WTC11 (cell line): ENCODE results near the gene RPS18. TPM values are rescaled to one million over a fixed set of nuclear protein-coding genes. Genes with fewer than 3 reads are reported as not detected.

Experiments
- ERG ChIP-seq: fragments of 250-450 bp; sonication (Bioruptor Pico); IDR thresholded peaks from 2 replicates; pipeline ENCODE4 v1.8.0; 2021; ENCODE audit warnings: mild to moderate bottlenecking
- FOXP1 ChIP-seq: sonication (generic); formaldehyde crosslinking; IDR thresholded peaks from 2 replicates; pipeline ENCODE4 v1.8.0; 2022; ENCODE audit warnings: missing genetic modification reagents, mild to moderate bottlenecking, moderate library complexity, borderline replicate concordance
- GABPB1 ChIP-seq: sonication (generic); formaldehyde crosslinking; IDR thresholded peaks from 2 replicates; pipeline ENCODE4 v1.8.1; 2023; ENCODE audit warnings: mild to moderate bottlenecking, missing genetic modification reagents
- IRF2 ChIP-seq: sonication (generic); formaldehyde crosslinking; IDR thresholded peaks from 2 replicates; pipeline ENCODE4 v1.8.0; 2022; ENCODE audit warnings: low read depth, missing genetic modification reagents, borderline replicate concordance
- MYBL2 ChIP-seq: sonication (generic); formaldehyde crosslinking; IDR thresholded peaks from 2 replicates; pipeline ENCODE4 v1.8.1; 2023; ENCODE audit warnings: mild to moderate bottlenecking, moderate library complexity, missing genetic modification reagents
- PRRX2 ChIP-seq: fragments of 250-450 bp; sonication (Bioruptor Pico); IDR thresholded peaks from 2 replicates; pipeline ENCODE4 v1.8.0; 2021; ENCODE audit warnings: mild to moderate bottlenecking
- RELA ChIP-seq: sonication (generic); formaldehyde crosslinking; IDR thresholded peaks from 2 replicates; pipeline ENCODE4 v1.8.1; 2022; ENCODE audit warnings: missing genetic modification reagents, mild to moderate bottlenecking, borderline replicate concordance
- TCF7 ChIP-seq: sonication (generic); formaldehyde crosslinking; IDR thresholded peaks from 2 replicates; pipeline ENCODE4 v1.8.0; 2022; ENCODE audit warnings: mild to moderate bottlenecking, low read depth, missing genetic modification reagents, moderate library complexity
- TP53 ChIP-seq: sonication (generic); formaldehyde crosslinking; IDR thresholded peaks from 2 replicates; pipeline ENCODE4 v1.8.1; 2023; ENCODE audit warnings: mild to moderate bottlenecking, missing genetic modification reagents
- total RNA-seq: library from RNA; stranded (reverse); gene quantifications from 3 replicates; pipeline ENCODE4 v1.2.3, GENCODE V29; 2021
- TF ChIP-seq, protein P1 (sequence below): fragments of 250-450 bp; sonication (Bioruptor Pico); IDR thresholded peaks from 2 replicates; pipeline ENCODE4 v1.9.0; 2021; ENCODE audit warnings: mild to moderate bottlenecking, borderline replicate concordance
- TF ChIP-seq, protein P2 (sequence below): fragments of 250-450 bp; sonication (Bioruptor Pico); IDR thresholded peaks from 2 replicates; pipeline ENCODE4 v2.1.2; 2022; ENCODE audit warnings: mild to moderate bottlenecking, moderate library complexity
- TF ChIP-seq, protein P3 (sequence below): sonication (generic); formaldehyde crosslinking; IDR thresholded peaks from 2 replicates; pipeline ENCODE4 v1.8.0; 2023; ENCODE audit warnings: missing genetic modification reagents, mild to moderate bottlenecking, borderline replicate concordance

RPS18 gene
- total RNA-seq, 1 experiment from 2014 or later: 2,857 TPM

- TF ChIP-seq, protein P1, sequence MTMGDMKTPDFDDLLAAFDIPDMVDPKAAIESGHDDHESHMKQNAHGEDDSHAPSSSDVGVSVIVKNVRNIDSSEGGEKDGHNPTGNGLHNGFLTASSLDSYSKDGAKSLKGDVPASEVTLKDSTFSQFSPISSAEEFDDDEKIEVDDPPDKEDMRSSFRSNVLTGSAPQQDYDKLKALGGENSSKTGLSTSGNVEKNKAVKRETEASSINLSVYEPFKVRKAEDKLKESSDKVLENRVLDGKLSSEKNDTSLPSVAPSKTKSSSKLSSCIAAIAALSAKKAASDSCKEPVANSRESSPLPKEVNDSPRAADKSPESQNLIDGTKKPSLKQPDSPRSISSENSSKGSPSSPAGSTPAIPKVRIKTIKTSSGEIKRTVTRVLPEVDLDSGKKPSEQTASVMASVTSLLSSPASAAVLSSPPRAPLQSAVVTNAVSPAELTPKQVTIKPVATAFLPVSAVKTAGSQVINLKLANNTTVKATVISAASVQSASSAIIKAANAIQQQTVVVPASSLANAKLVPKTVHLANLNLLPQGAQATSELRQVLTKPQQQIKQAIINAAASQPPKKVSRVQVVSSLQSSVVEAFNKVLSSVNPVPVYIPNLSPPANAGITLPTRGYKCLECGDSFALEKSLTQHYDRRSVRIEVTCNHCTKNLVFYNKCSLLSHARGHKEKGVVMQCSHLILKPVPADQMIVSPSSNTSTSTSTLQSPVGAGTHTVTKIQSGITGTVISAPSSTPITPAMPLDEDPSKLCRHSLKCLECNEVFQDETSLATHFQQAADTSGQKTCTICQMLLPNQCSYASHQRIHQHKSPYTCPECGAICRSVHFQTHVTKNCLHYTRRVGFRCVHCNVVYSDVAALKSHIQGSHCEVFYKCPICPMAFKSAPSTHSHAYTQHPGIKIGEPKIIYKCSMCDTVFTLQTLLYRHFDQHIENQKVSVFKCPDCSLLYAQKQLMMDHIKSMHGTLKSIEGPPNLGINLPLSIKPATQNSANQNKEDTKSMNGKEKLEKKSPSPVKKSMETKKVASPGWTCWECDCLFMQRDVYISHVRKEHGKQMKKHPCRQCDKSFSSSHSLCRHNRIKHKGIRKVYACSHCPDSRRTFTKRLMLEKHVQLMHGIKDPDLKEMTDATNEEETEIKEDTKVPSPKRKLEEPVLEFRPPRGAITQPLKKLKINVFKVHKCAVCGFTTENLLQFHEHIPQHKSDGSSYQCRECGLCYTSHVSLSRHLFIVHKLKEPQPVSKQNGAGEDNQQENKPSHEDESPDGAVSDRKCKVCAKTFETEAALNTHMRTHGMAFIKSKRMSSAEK (CRISPR knock-in tag): no peak
- no peak for TF ChIP-seq PRRX2 (CRISPR knock-in tag)
- TF ChIP-seq ERG (CRISPR knock-in tag): no peak
- TF ChIP-seq MYBL2 (CRISPR knock-in tag): 0 out of 2 replicates have a peak, but pooled peaks have one; percentile 39
- TF ChIP-seq TCF7 (CRISPR knock-in tag): no peak
- TF ChIP-seq, protein P2, sequence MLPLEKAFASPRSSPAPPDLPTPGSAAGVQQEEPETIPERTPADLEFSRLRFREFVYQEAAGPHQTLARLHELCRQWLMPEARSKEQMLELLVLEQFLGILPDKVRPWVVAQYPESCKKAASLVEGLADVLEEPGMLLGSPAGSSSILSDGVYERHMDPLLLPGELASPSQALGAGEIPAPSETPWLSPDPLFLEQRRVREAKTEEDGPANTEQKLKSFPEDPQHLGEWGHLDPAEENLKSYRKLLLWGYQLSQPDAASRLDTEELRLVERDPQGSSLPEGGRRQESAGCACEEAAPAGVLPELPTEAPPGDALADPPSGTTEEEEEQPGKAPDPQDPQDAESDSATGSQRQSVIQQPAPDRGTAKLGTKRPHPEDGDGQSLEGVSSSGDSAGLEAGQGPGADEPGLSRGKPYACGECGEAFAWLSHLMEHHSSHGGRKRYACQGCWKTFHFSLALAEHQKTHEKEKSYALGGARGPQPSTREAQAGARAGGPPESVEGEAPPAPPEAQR (CRISPR knock-in tag): no peak
- TF ChIP-seq RELA (CRISPR knock-in tag): no peak
- no peak for TF ChIP-seq IRF2
- TF ChIP-seq FOXP1: peak; percentile 42; the same call in 1 of the 2 replicates
- no peak for TF ChIP-seq TP53 (CRISPR knock-in tag)
- 0 out of 2 replicates have a peak, but pooled peaks have one; percentile 19 for TF ChIP-seq GABPB1 (CRISPR knock-in tag)
- TF ChIP-seq, protein P3, sequence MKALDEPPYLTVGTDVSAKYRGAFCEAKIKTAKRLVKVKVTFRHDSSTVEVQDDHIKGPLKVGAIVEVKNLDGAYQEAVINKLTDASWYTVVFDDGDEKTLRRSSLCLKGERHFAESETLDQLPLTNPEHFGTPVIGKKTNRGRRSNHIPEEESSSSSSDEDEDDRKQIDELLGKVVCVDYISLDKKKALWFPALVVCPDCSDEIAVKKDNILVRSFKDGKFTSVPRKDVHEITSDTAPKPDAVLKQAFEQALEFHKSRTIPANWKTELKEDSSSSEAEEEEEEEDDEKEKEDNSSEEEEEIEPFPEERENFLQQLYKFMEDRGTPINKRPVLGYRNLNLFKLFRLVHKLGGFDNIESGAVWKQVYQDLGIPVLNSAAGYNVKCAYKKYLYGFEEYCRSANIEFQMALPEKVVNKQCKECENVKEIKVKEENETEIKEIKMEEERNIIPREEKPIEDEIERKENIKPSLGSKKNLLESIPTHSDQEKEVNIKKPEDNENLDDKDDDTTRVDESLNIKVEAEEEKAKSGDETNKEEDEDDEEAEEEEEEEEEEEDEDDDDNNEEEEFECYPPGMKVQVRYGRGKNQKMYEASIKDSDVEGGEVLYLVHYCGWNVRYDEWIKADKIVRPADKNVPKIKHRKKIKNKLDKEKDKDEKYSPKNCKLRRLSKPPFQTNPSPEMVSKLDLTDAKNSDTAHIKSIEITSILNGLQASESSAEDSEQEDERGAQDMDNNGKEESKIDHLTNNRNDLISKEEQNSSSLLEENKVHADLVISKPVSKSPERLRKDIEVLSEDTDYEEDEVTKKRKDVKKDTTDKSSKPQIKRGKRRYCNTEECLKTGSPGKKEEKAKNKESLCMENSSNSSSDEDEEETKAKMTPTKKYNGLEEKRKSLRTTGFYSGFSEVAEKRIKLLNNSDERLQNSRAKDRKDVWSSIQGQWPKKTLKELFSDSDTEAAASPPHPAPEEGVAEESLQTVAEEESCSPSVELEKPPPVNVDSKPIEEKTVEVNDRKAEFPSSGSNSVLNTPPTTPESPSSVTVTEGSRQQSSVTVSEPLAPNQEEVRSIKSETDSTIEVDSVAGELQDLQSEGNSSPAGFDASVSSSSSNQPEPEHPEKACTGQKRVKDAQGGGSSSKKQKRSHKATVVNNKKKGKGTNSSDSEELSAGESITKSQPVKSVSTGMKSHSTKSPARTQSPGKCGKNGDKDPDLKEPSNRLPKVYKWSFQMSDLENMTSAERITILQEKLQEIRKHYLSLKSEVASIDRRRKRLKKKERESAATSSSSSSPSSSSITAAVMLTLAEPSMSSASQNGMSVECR (CRISPR knock-in tag): 0 out of 2 replicates have a peak, but pooled peaks have one; percentile 42
- TF ChIP-seq, all 79 proteins: peak for 8
These were observed 22.7 kb upstream of the RPS18 start (continued) for GRCh38 chr6:33248932-33249731.
